ENCODE data around the gene PRKCA. TPM values are rescaled to one million over a fixed set of nuclear protein-coding genes. Genes with fewer than 3 reads are reported as not detected.
"Not testable (repeated sequence)": the region's sequence is repeated elsewhere in the genome, so short reads cannot be mapped to it uniquely, and the experiment has no call there.

PRKCA gene
- total RNA-seq, 1 donor from 2014 or later = 16.4 TPM

DNA sequence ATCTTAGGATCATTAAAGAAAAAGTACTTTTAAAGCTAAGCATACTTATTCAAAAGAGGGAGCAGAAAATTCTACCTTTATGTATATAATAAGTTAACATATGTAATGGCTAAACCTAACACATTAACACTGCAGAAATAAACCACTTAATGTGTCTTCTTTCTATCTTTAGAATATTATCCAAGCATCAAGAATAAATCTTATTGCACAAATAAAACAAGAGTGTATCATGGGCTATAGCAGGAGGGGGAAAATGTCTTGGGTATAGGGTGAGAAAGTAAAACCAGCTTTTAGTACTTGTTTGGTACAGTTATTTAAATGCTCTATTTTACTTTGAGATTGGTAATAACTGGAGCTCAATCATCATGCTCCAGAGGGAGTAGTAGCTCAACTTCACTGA lies 10.9 kb downstream of the PRKCA start:
- TF ChIP-seq CTCF (IDR thresholded peaks at IDR 0.05; ENCODE audit: unreplicated experiment) = no peak
- Mint-ChIP-seq H3K27ac (no peak overlapping the region), H3K4me1 (ENCODE audit: low read depth) (no peaks in the 10 kb centered on the region), H3K36me3 (ENCODE audit: insufficient read depth) (peaks cover 2% of the 10 kb centered on the region), H3K4me3 (ENCODE audit: low read depth) (no peak overlapping the region), H3K27me3 (no peaks in the 10 kb centered on the region), H3K9me3 (ENCODE audit: low read depth) (no peaks in the 10 kb centered on the region)
- no peak for DNase-seq (ENCODE audit: low spot score, unreplicated experiment)

DNA sequence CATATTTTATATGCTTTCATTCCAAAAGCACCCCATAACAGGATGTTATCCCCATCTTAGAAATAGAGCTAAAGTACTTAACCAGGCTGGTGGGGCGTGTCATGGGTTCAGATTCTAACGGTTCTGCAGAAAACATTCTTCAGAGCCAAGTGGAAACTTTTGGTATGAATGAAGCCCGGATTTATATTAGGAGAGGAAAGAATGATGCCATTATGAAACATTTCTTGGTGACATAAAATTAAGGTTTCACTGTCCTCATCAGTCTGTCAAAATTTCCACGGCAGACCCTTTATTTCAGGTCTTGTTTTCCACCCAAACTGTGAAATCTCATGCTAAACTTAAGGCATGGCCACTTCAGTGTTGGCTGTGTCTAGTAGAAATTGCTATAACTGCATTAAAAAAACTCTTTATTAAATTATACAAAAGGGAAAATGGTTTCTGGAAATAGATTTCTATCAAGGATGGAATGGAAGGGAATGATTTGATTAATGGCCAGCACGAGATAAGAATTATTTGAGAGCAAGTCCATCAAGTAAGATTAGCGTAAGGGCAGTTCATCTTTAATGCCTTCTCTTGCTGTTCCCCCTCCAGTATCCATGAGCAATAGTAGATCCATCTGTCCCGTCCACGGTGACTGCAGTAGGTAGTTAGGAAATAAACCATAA lies 11.7 kb downstream of the PRKCA start:
- no peaks in the 10 kb centered on the region for H3K4me1 Mint-ChIP-seq (ENCODE audit: low read depth)
- H3K27me3 Mint-ChIP-seq = no peaks in the 10 kb centered on the region
- no peak for DNase-seq (ENCODE audit: low spot score, unreplicated experiment)
- H3K36me3 Mint-ChIP-seq (ENCODE audit: insufficient read depth) = peaks cover 2% of the 10 kb centered on the region
- H3K4me3 Mint-ChIP-seq (ENCODE audit: low read depth) = no peak overlapping the region
- no peaks in the 10 kb centered on the region for H3K9me3 Mint-ChIP-seq (ENCODE audit: low read depth)
- no peak for TF ChIP-seq CTCF (IDR thresholded peaks at IDR 0.05; ENCODE audit: unreplicated experiment)
- H3K27ac Mint-ChIP-seq = no peak overlapping the region

DNA sequence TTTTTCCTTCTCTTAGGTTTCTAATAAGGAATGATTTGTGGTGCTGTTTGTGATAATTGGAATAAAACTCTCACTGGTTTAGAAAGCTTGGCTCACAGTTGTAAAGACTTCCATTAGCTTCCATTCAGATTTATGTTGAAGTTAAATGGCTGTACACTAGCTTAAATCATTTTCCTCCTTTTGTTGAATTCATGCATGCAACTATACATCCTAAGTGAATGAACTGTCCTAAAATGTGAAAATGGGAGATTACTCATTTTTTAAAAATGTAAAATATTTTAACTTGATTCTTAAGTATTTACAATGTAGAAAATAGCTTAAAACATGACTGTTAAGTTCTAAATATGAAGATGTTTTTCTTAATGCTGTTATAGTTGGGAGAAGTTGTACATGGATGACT lies 15.2 kb downstream of the PRKCA start:
- TF ChIP-seq CTCF (IDR thresholded peaks at IDR 0.05; ENCODE audit: unreplicated experiment) = no peak
- H3K9me3 Mint-ChIP-seq (ENCODE audit: low read depth) = peaks cover 4% of the 10 kb centered on the region
- no peak overlapping the region for H3K27ac Mint-ChIP-seq
- DNase-seq (ENCODE audit: low spot score, unreplicated experiment) = no peak
- no peaks in the 10 kb centered on the region for H3K4me1 Mint-ChIP-seq (ENCODE audit: low read depth)
- H3K27me3 Mint-ChIP-seq = no peaks in the 10 kb centered on the region
- H3K36me3 Mint-ChIP-seq (ENCODE audit: insufficient read depth) = peaks cover 5% of the 10 kb centered on the region
- no peak overlapping the region for H3K4me3 Mint-ChIP-seq (ENCODE audit: low read depth)

- H3K27ac Mint-ChIP-seq = no peak overlapping the region
- DNase-seq (ENCODE audit: low spot score, unreplicated experiment) = no peak
- no peak for TF ChIP-seq CTCF (IDR thresholded peaks at IDR 0.05; ENCODE audit: unreplicated experiment)
- H3K36me3 Mint-ChIP-seq (ENCODE audit: insufficient read depth) = peaks cover 5% of the 10 kb centered on the region
- no peak overlapping the region for H3K4me3 Mint-ChIP-seq (ENCODE audit: low read depth)
- H3K9me3 Mint-ChIP-seq (ENCODE audit: low read depth) = peaks cover 4% of the 10 kb centered on the region
- H3K27me3 Mint-ChIP-seq = no peaks in the 10 kb centered on the region
- H3K4me1 Mint-ChIP-seq (ENCODE audit: low read depth) = no peaks in the 10 kb centered on the region
Observed at GRCh38 chr17:66319226-66319625, 16.8 kb downstream of the PRKCA start.

- peaks cover 5% of the 10 kb centered on the region for H3K36me3 Mint-ChIP-seq (ENCODE audit: insufficient read depth)
Observed at GRCh38 chr17:66322764-66323163, 20.4 kb downstream of the PRKCA start.

GRCh38 chr17:66324381-66325004 lies 22.1 kb downstream of the PRKCA start:
- not testable (repeated sequence) for H3K27me3 Mint-ChIP-seq; H3K27ac Mint-ChIP-seq; DNase-seq (ENCODE audit: low spot score, unreplicated experiment); H3K4me1 Mint-ChIP-seq (ENCODE audit: low read depth); H3K9me3 Mint-ChIP-seq (ENCODE audit: low read depth); H3K36me3 Mint-ChIP-seq (ENCODE audit: insufficient read depth); H3K4me3 Mint-ChIP-seq (ENCODE audit: low read depth)

More at GRCh38 chr17:66322764-66323163, 20.4 kb downstream of the PRKCA start:
- Mint-ChIP-seq H3K27ac (no peak overlapping the region), H3K9me3 (ENCODE audit: low read depth) (peaks cover 4% of the 10 kb centered on the region), H3K4me3 (ENCODE audit: low read depth) (no peak overlapping the region), H3K27me3 (no peaks in the 10 kb centered on the region), H3K4me1 (ENCODE audit: low read depth) (no peaks in the 10 kb centered on the region)
- TF ChIP-seq CTCF (IDR thresholded peaks at IDR 0.05; ENCODE audit: unreplicated experiment) = no peak
- no peak for DNase-seq (ENCODE audit: low spot score, unreplicated experiment)

Measured in progenitor cell of endocrine pancreas (in vitro differentiated cells).